Small intestine (tissue), 16 donors: ENCODE data around the gene CXCL9. TPM values are rescaled to one million over a fixed set of nuclear protein-coding genes. Genes with fewer than 3 reads are reported as not detected.
"Not testable (repeated sequence)": the region's sequence is repeated elsewhere in the genome, so short reads cannot be mapped to it uniquely, and the experiment has no call there.

Experiments used
- DNase-seq, 2 donors: peaks; one replicate each; pipeline versions ENCODE4 v3.0.0 to v3.0.0-alpha.2; 2013
- FAIRE-seq: peaks from 2 replicates; lab custom pipeline; 2012; peaks lifted over from hg19 to GRCh38; lab: Jason Lieb, UNC
- H3K27ac ChIP-seq, 3 donors: one replicate each; pipeline ENCODE4 v1.5.1; 2013; ENCODE audit warnings: low read length in 2 of 3, mild to moderate bottlenecking in 2 of 3, control low read depth in 1 of 3, inconsistent platforms in 1 of 3, low read depth in 1 of 3, moderate library complexity in 1 of 3
- H3K27me3 ChIP-seq, 3 donors: one replicate each; pipeline ENCODE4 v1.6.1; 2013; ENCODE audit warnings: low read length in 3 of 3, inconsistent platforms in 1 of 3; ENCODE audit not compliant: control insufficient read depth in 3 of 3, insufficient read depth in 3 of 3
- H3K36me3 ChIP-seq, 3 donors: one replicate each; pipeline ENCODE4 v1.6.1; 2013; ENCODE audit warnings: low read length in 3 of 3, inconsistent platforms in 1 of 3, low read depth in 1 of 3, mild to moderate bottlenecking in 1 of 3, moderate library complexity in 1 of 3; ENCODE audit not compliant: control insufficient read depth in 3 of 3, insufficient read depth in 2 of 3
- H3K4me1 ChIP-seq, 3 donors: one replicate each; pipeline ENCODE4 v1.6.1; 2013; ENCODE audit warnings: low read length in 2 of 3, inconsistent platforms in 1 of 3, low read depth in 1 of 3, mild to moderate bottlenecking in 1 of 3, moderate library complexity in 1 of 3; ENCODE audit not compliant: control insufficient read depth in 3 of 3, insufficient read depth in 2 of 3
- H3K4me3 ChIP-seq, 3 donors: one replicate each; pipeline ENCODE4 v1.5.1; 2013; ENCODE audit warnings: low read length in 3 of 3, control low read depth in 1 of 3, inconsistent platforms in 1 of 3, low read depth in 1 of 3, mild to moderate bottlenecking in 1 of 3, moderate library complexity in 1 of 3
- H3K9me3 ChIP-seq, 2 donors: one replicate each; pipeline ENCODE4 v1.6.1; 2013; ENCODE audit warnings: low read depth in 1 of 2, low read length in 1 of 2; ENCODE audit not compliant: control insufficient read depth in 2 of 2, insufficient read depth in 1 of 2
- WGBS, 3 donors: extraction: QIAGEN DNeasy Blood & Tissue Kit; methylation state at CpG; one replicate each; pipeline ENCODE4 v1.1.7; 2013; 5-methylcytosine and 5-hydroxymethylcytosine counted together
- long read RNA-seq, 10 donors: transcript quantifications; one replicate each; lab custom pipeline, GENCODE V29; 2026
- polyA plus RNA-seq, 4 donors: library from polyadenylated mRNA; stranded (reverse) in 3 of 4; unstranded in 1 of 4; fragments of 200-250 nt in 3 of 4; fragments of 120-200 nt in 1 of 4; gene quantifications; one replicate each; pipeline versions ENCODE4 v1.2.1 to v1.2.3, GENCODE V29; 2013
- donor health status: healthy with polysubstance abuse.
- donor health status: control.
- donor health status: control.
- donor health status: Bipolar disorder and iron deficiency.
- donor health status: healthy.

Gene CXCL9
- polyA plus RNA-seq = 1 to 10 TPM in 3 of 4 donors, not detected in 1; 2.0 to 4.1 (median 2.7) TPM
- long read RNA-seq, donor 1, transcript CXCL9-201 (4 exons, 2,740 nt) = major isoform, 5 of 5 reads
- long read RNA-seq, donor 1, partial matches to known transcripts = 0 of 5 reads
- long read RNA-seq, donor 1, other reads (novel, unspliced or antisense) = 0 of 5 reads
- long read RNA-seq, donor 2 = 0 reads
- long read RNA-seq, donor 3 = 0 reads
- long read RNA-seq, donor 4 = 0 reads
- long read RNA-seq, donor 5 = 0 reads
- long read RNA-seq, donor 6, partial matches to known transcripts = 0 of 3 reads
- long read RNA-seq, donor 6, other reads (novel, unspliced or antisense) = 0 of 3 reads
- long read RNA-seq, donor 7 = 0 reads
- long read RNA-seq, donor 8 = 0 reads
- long read RNA-seq, donor 9 = 0 reads
- long read RNA-seq, donor 10 = 0 reads

DNA sequence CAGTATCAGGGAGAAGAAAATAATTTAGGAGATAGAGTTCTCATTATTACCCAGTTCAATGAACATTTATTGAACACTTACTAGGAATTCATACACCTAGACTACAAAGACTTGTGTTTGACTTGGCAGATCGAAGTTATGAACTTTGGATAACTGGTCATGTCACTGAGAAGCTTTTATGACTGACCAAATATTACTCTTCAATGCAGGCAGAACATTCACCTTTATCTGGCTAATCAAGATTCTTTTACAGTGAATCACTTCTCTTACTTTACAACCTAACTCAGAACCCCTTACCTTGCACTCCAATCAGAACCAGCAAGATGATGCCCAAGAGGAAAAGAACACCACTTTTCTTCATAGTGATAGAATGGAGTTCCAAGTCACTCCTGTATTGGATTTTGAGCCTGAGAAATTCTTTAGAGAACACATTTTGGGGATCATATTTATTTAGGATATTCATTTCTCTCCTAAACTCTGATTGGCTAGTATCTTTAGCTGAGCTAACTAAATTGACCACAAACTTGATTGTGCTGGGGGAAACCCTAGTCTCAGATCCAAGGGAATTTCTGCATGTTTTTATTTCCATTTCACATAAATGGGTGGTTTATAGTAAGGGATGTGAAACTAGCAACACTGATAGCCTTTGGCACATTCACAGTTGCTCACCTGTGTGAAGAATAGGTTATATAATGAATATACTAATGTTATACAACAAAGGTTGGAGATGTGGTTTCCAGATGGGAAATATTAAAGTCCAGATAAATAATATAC, at the start of gene CXCL9:
TSS of gene CXCL9 (minus strand) at position 421 of the 774 bp plus-strand sequence. CDS start at position 361, 60 bp downstream.
- DNase-seq (peak; percentile 53 to 90), FAIRE-seq (no peak)
- no peak within 1 kb of the TSS for H3K27ac ChIP-seq
- no peaks in the 10 kb centered on the region for H3K9me3 ChIP-seq
- no peaks in the 10 kb centered on the region for H3K27me3 ChIP-seq
- H3K4me1 ChIP-seq = peaks cover 0 to 10% (median 0%) of the 10 kb centered on the region in 3 donors
- no peak within 1 kb of the TSS for H3K4me3 ChIP-seq
- WGBS, 3 donors = 9 to 46% (median 29%) methylated on average over 1 of the region's 1 CpG
- H3K36me3 ChIP-seq = no peaks in the 10 kb centered on the region

DNA sequence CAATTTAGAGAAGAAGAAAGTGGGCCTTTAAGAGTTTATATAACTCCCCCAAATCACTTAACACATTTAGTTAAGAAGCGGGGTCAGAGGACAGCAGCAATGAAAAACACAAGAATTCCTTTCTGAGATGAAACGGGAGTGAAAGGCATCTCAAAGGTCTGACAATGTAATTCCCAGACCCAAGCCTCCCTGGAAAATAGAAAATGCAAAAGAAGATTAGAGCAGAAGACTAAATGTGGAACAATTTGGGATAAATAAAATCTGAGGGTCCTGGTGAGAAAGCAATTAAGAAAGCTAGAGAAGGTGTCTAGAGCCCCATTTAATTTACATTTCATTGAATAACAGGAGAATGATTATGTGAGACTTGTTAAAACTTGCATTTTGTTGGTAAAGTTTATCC, 48.1 kb upstream of the CXCL9 start:
- H3K9me3 ChIP-seq = no peaks in the 10 kb centered on the region
- no peaks in the 10 kb centered on the region for H3K36me3 ChIP-seq
- no peak overlapping the region for H3K4me3 ChIP-seq
- no peak overlapping the region for H3K27ac ChIP-seq
- WGBS, 3 donors = 81 to 93% (median 92%) methylated on average over 2 of the region's 2 CpGs
- no peak for FAIRE-seq
- H3K4me1 ChIP-seq = peaks cover 0 to 2% (median 2%) of the 10 kb centered on the region in 3 donors
- no peaks in the 10 kb centered on the region for H3K27me3 ChIP-seq
- DNase-seq = no peak

DNA sequence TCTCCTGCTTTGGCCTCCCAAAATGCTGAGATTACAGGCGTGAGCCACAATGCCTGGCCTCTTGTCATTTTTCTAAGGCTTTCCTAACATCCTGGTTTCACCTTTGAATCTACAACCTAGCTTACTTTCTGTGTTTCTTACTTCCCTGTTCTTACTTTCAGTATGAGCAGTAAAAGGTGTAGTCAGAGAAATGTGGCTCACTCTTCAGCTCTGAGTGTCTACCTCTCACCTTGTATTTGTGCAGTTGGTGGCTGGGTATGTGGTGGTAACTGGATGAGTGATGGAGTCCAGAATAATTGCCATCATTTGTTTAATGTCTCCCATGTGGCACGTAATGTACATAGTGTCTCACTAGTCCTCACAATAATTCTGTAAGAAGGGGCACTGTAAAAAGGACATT, 47.7 kb upstream of the CXCL9 start:
- WGBS, 3 donors = 55 to 59% (median 57%) methylated on average over 2 of the region's 2 CpGs
- Histone ChIP-seq H3K9me3 (no peaks in the 10 kb centered on the region), H3K36me3 (no peaks in the 10 kb centered on the region), H3K4me3 (no peak overlapping the region), H3K27me3 (no peaks in the 10 kb centered on the region), H3K27ac (no peak overlapping the region), H3K4me1 (peaks cover 0 to 2% (median 2%) of the 10 kb centered on the region in 3 donors)
- peak; percentile 35 to 36 for DNase-seq
- no peak for FAIRE-seq

DNA sequence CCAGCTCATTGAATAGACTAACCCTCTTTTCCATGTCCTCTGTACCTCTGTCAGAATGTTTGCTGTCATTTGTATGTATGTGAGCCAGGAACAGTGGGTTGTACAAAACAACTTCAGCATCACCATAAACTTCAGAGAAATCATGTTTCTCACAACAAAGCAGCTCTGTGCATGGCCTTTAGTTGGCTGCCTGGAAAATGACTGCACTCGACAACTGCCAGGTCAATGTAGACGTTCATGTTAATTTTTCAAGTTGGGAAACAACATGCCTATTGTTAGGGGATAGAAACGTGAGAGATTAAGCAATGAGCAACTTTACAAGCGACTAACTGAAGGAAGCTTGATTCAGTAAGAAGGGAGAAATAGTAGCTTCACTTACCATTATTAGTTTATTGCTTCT, 46.4 kb upstream of the CXCL9 start:
- 11 to 19% (median 19%) methylated on average over 4 of the region's 4 CpGs for whole genome bisulfite sequencing, 3 donors
- no peak overlapping the region for H3K27ac ChIP-seq
- peaks cover 0 to 2% (median 2%) of the 10 kb centered on the region in 3 donors for H3K4me1 ChIP-seq
- DNase-seq (no peak), FAIRE-seq (no peak)
- H3K27me3 ChIP-seq = no peaks in the 10 kb centered on the region
- no peak overlapping the region for H3K4me3 ChIP-seq
- no peaks in the 10 kb centered on the region for H3K36me3 ChIP-seq
- H3K9me3 ChIP-seq = no peaks in the 10 kb centered on the region

DNA sequence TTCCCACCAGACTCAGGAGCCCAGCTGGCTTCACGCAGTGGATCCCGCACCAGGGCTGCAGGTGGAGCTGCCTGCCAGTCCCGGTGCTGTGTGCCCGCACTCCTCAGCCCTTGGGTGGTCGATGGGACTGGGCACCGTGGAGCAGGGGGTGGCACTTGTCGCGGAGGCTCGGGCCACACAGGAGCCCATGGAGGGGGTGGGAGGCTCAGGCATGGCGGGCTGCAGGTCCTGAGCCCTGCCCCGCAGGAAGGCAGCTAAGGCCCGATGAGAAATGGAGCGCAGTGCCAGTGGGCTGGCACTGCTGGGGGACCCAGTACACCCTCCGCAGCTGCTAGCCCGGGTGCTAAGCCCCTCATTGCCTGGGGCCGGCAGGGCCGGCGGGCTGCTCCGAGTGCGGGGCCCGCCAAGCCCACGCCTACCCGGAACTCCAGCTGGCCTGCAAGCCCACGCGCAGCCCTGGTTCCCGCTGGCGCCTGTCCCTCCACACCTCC, 43.3 kb upstream of the CXCL9 start:
- not testable (repeated sequence) for H3K36me3 ChIP-seq, H3K4me1 ChIP-seq, FAIRE-seq, H3K9me3 ChIP-seq, DNase-seq, H3K27me3 ChIP-seq, H3K27ac ChIP-seq, H3K4me3 ChIP-seq
- 83 to 94% (median 91%) methylated on average over 18 to 27 of the region's 27 CpGs for WGBS, 3 donors

DNA sequence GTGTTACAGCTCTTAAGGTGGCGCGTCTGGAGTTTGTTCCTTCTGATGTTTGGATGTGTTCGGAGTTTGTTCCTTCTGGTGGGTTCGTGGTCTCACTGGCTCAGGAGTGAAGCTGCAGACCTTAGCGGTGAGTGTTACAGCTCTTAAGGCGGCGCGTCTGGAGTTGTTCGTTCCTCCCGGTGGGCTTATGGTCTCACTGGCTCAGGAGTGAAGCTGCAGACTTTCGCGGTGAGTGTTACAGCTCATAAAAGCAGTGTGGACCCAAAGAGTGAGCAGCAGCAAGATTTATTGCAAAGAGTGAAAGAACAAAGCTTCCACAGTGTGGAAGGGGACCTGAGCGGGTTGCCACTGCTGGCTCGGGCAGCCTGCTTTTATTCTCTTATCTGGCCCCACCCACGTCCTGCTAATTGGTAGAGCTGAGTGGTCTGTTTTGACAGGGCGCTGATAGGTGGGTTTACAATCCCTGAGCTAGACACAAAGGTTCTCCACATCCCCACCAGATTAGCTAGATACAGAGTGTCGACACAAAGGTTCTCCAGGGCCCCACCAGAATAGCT, 42.6 kb upstream of the CXCL9 start:
- not testable (repeated sequence) for H3K27ac ChIP-seq, H3K36me3 ChIP-seq, DNase-seq, H3K27me3 ChIP-seq, FAIRE-seq, H3K4me3 ChIP-seq, H3K4me1 ChIP-seq, H3K9me3 ChIP-seq
- WGBS, 3 donors = 86 to 90% (median 88%) methylated on average over 15 to 17 of the region's 17 CpGs

DNA sequence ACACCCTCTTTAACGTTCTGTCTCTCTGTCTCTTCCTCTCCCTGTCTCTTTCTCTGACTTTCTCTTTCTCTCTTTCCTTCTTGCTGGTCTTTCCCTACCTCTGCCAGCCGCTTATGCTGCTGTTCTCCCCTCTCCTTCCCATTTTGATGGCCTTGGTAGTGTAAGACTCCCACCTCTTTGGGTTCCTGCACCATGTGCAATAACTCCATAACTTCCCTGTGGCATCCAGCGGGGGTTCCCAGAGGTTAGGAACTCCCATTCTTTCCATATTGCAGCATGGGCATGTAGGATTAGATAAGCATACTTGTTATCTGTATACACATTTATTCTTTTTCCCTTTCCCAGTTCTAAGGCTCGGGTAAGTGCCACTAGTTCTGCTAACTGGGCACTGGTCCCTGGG, 37.4 kb upstream of the CXCL9 start:
- not testable (repeated sequence) for H3K27me3 ChIP-seq, FAIRE-seq, H3K4me1 ChIP-seq, H3K4me3 ChIP-seq, H3K36me3 ChIP-seq, DNase-seq, H3K9me3 ChIP-seq, H3K27ac ChIP-seq
- WGBS, 3 donors = 78 to 89% (median 82%) methylated on average over 4 of the region's 4 CpGs

DNA sequence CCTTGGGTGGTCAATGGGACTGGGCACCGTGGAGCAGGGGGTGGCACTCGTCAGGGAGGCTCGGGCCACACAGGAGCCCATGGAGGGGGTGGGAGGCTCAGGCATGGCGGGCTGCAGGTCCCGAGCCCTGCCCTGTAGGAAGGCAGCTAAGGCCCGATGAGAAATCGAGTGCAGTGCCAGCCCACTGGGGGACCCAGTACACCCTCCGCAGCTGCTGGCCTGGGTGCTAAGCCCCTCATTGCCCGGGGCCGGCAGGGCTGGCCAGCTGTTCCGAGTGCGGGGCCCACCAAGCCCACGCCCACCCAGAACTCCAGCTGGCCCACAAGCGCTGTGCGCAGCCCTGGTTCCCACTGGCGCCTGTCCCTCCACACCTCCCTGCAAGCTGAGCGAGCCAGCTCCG, 36.0 kb upstream of the CXCL9 start:
- not testable (repeated sequence) for DNase-seq, H3K36me3 ChIP-seq, FAIRE-seq, H3K9me3 ChIP-seq, H3K27ac ChIP-seq, H3K4me3 ChIP-seq, H3K27me3 ChIP-seq, H3K4me1 ChIP-seq
- 97 to 98% (median 97%) methylated on average over 14 to 16 of the region's 18 CpGs for WGBS, 3 donors
